Islet precursor cell (in vitro differentiated cells): ENCODE measurements around the gene RPS6KA1.
"Not testable (repeated sequence)": the region's sequence is repeated elsewhere in the genome, so short reads cannot be mapped to it uniquely, and the experiment has no call there.

Source experiments
- DNase-seq: peaks from one replicate; pipeline ENCODE4 v3.0.0-alpha.2; 2018

RPS6KA1 gene

GRCh38 chr1:26556111-26556510, 26.6 kb downstream of the RPS6KA1 start:
- DNase-seq: no peak

- DNase-seq: no peak
These were observed 27.4 kb downstream of the RPS6KA1 start for GRCh38 chr1:26557008-26557407.

- DNase-seq: no peak
These were observed 29.1 kb downstream of the RPS6KA1 start for GRCh38 chr1:26558685-26559048.

- DNase-seq: no peak
These were observed 30.8 kb downstream of the RPS6KA1 start for GRCh38 chr1:26560403-26560780.

- DNase-seq: no peak
These were observed 40.7 kb downstream of the RPS6KA1 start for GRCh38 chr1:26570287-26570686.

GRCh38 chr1:26571381-26571780, 41.8 kb downstream of the RPS6KA1 start:
- DNase-seq: no peak

- DNase-seq: no peak
These were observed 44.5 kb downstream of the RPS6KA1 start for GRCh38 chr1:26574018-26574417.

GRCh38 chr1:26574719-26575251, 45.2 kb downstream of the RPS6KA1 start:
- no peak for DNase-seq

- DNase-seq: no peak
These were observed 45.8 kb downstream of the RPS6KA1 start for GRCh38 chr1:26575348-26575747.

GRCh38 chr1:26578167-26578566, 48.6 kb downstream of the RPS6KA1 start:
- DNase-seq: no peak

GRCh38 chr1:26579681-26580111, 50.1 kb downstream of the RPS6KA1 start:
- DNase-seq: no peak

- DNase-seq: no peak
These were observed 50.6 kb downstream of the RPS6KA1 start for GRCh38 chr1:26580116-26580515.

- DNase-seq: no peak
These were observed 51.7 kb downstream of the RPS6KA1 start for GRCh38 chr1:26581287-26581651.

GRCh38 chr1:26582053-26582835, 52.7 kb downstream of the RPS6KA1 start:
- DNase-seq: no peak

- DNase-seq: no peak
These were observed 53.4 kb downstream of the RPS6KA1 start for GRCh38 chr1:26582836-26583460.

- no peak for DNase-seq
These were observed 54.3 kb downstream of the RPS6KA1 start for GRCh38 chr1:26583646-26584485.

- DNase-seq: not testable (repeated sequence)
These were observed 55.0 kb downstream of the RPS6KA1 start for GRCh38 chr1:26584588-26584987.

GRCh38 chr1:26585471-26585870, 55.9 kb downstream of the RPS6KA1 start:
- DNase-seq: no peak

GRCh38 chr1:26593385-26593784, 63.8 kb downstream of the RPS6KA1 start:
- no peak for DNase-seq

GRCh38 chr1:26594593-26594992, 65.0 kb downstream of the RPS6KA1 start:
- DNase-seq: not testable (repeated sequence)

GRCh38 chr1:26597629-26598039, 68.1 kb downstream of the RPS6KA1 start:
- DNase-seq: no peak

GRCh38 chr1:26598890-26599289, 69.3 kb downstream of the RPS6KA1 start:
- no peak for DNase-seq

GRCh38 chr1:26602378-26602959, 72.9 kb downstream of the RPS6KA1 start:
- no peak for DNase-seq
